ENCODE results near the gene ABL1.

ABL1 gene

GRCh38 chr9:130865921-130866320 is 30.9 kb downstream of the ABL1 start:
- H3K79me2 ChIP-seq (ENCODE audit: low read length): no peaks in the 10 kb centered on the region

GRCh38 chr9:130866474-130866965 is 31.5 kb downstream of the ABL1 start:
- Histone ChIP-seq H3F3A (ENCODE audit: insufficient read depth, low read length) (no peaks in the 10 kb centered on the region), H3K27me3 (replicated peaks; ENCODE audit: insufficient read depth, low read length) (no peaks in the 10 kb centered on the region), H3K79me2 (ENCODE audit: low read length) (no peaks in the 10 kb centered on the region), H3K9me2 (replicated peaks; ENCODE audit: insufficient read depth, low read length) (no peaks in the 10 kb centered on the region), H4K20me1 (ENCODE audit: insufficient read depth, low read length) (no peaks in the 10 kb centered on the region), H3K4me3 (ENCODE audit: low read length) (no peak overlapping the region), H3K9me3 (replicated peaks; ENCODE audit: insufficient read depth, low read length) (no peaks in the 10 kb centered on the region), H3K27ac (ENCODE audit: low read length) (no peak overlapping the region), H3K4me1 (ENCODE audit: low read length) (no peaks in the 10 kb centered on the region), H3K9ac (ENCODE audit: low read length) (no peak overlapping the region), H3K4me2 (ENCODE audit: low read depth, low read length) (no peak overlapping the region), H3K36me3 (replicated peaks; ENCODE audit: insufficient read depth, low read length) (no peaks in the 10 kb centered on the region), H2AFZ (ENCODE audit: low read length) (no peak overlapping the region)
- TF ChIP-seq CTCF (IDR thresholded peaks at IDR 0.05; ENCODE audit: low read length): peak; percentile 86
- TF ChIP-seq EZH2phosphoT487 (IDR thresholded peaks at IDR 0.05; ENCODE audit: low read length): no peak
- DNase-seq: peak; percentile 42

More at GRCh38 chr9:130865921-130866320, 30.9 kb downstream of the ABL1 start:
- Histone ChIP-seq H4K20me1 (ENCODE audit: insufficient read depth, low read length) (no peaks in the 10 kb centered on the region), H3K9ac (ENCODE audit: low read length) (no peak overlapping the region), H2AFZ (ENCODE audit: low read length) (no peak overlapping the region), H3K4me2 (ENCODE audit: low read depth, low read length) (no peak overlapping the region), H3K27ac (ENCODE audit: low read length) (no peak overlapping the region), H3K36me3 (replicated peaks; ENCODE audit: insufficient read depth, low read length) (no peaks in the 10 kb centered on the region), H3K9me3 (replicated peaks; ENCODE audit: insufficient read depth, low read length) (no peaks in the 10 kb centered on the region), H3K4me1 (ENCODE audit: low read length) (no peaks in the 10 kb centered on the region), H3F3A (ENCODE audit: insufficient read depth, low read length) (no peaks in the 10 kb centered on the region), H3K4me3 (ENCODE audit: low read length) (no peak overlapping the region), H3K9me2 (replicated peaks; ENCODE audit: insufficient read depth, low read length) (no peaks in the 10 kb centered on the region), H3K27me3 (replicated peaks; ENCODE audit: insufficient read depth, low read length) (no peaks in the 10 kb centered on the region)
- TF ChIP-seq EZH2phosphoT487 (IDR thresholded peaks at IDR 0.05; ENCODE audit: low read length): no peak
- TF ChIP-seq CTCF (IDR thresholded peaks at IDR 0.05; ENCODE audit: low read length): no peak
- TF ChIP-seq EZH2 (optimal IDR thresholded peaks at IDR 0.05; ENCODE audit: low read depth, low read length): no peak
- no peak for DNase-seq

GRCh38 chr9:130867556-130867955 is 32.5 kb downstream of the ABL1 start:
- H2AFZ ChIP-seq (ENCODE audit: low read length): no peak overlapping the region
- no peak for DNase-seq
- no peaks in the 10 kb centered on the region for H3K27me3 ChIP-seq (replicated peaks; ENCODE audit: insufficient read depth, low read length)
- no peak for TF ChIP-seq CTCF (IDR thresholded peaks at IDR 0.05; ENCODE audit: low read length)
- no peak for TF ChIP-seq EZH2 (optimal IDR thresholded peaks at IDR 0.05; ENCODE audit: low read depth, low read length)
- TF ChIP-seq EZH2phosphoT487 (IDR thresholded peaks at IDR 0.05; ENCODE audit: low read length): no peak
- no peak overlapping the region for H3K4me2 ChIP-seq (ENCODE audit: low read depth, low read length)
- no peaks in the 10 kb centered on the region for H3K79me2 ChIP-seq (ENCODE audit: low read length)
- H3K9me2 ChIP-seq (replicated peaks; ENCODE audit: insufficient read depth, low read length): no peaks in the 10 kb centered on the region
- H3K9me3 ChIP-seq (replicated peaks; ENCODE audit: insufficient read depth, low read length): no peaks in the 10 kb centered on the region
- H3K4me1 ChIP-seq (ENCODE audit: low read length): no peaks in the 10 kb centered on the region
- no peaks in the 10 kb centered on the region for H4K20me1 ChIP-seq (ENCODE audit: insufficient read depth, low read length)
- H3K27ac ChIP-seq (ENCODE audit: low read length): no peak overlapping the region
- H3F3A ChIP-seq (ENCODE audit: insufficient read depth, low read length): no peaks in the 10 kb centered on the region
- H3K36me3 ChIP-seq (replicated peaks; ENCODE audit: insufficient read depth, low read length): no peaks in the 10 kb centered on the region
- H3K9ac ChIP-seq (ENCODE audit: low read length): no peak overlapping the region
- H3K4me3 ChIP-seq (ENCODE audit: low read length): no peak overlapping the region
